Thymus (tissue), 11 donors: ENCODE measurements around the gene PPP3CA. TPM values are rescaled to one million over a fixed set of nuclear protein-coding genes. Genes with fewer than 3 reads are reported as not detected.

Source experiments
- DNase-seq, 9 donors: peaks; one replicate each; pipeline ENCODE4 v3.0.0-alpha.2; 2013; ENCODE audit warnings: low spot score in 9 of 9, low read depth in 6 of 9, missing footprints in 1 of 9
- H3K27ac ChIP-seq, 2 donors: one replicate each; pipeline ENCODE4 v1.5.1; 2013; ENCODE audit warnings: control low read depth in 1 of 2, low read depth in 1 of 2, low read length in 1 of 2, mild to moderate bottlenecking in 1 of 2, moderate library complexity in 1 of 2
- H3K27me3 ChIP-seq, 2 donors: one replicate each; pipeline ENCODE4 v1.5.1; 2013; ENCODE audit warnings: low read length in 1 of 2; ENCODE audit not compliant: control insufficient read depth in 2 of 2, insufficient read depth in 1 of 2
- H3K36me3 ChIP-seq, 2 donors: one replicate each; pipeline ENCODE4 v1.5.1; 2013; ENCODE audit warnings: low read length in 1 of 2, mild to moderate bottlenecking in 1 of 2, moderate library complexity in 1 of 2; ENCODE audit not compliant: control insufficient read depth in 2 of 2, insufficient read depth in 2 of 2
- H3K4me1 ChIP-seq, 2 donors: one replicate each; pipeline ENCODE4 v1.5.1; 2013; ENCODE audit warnings: low read length in 2 of 2; ENCODE audit not compliant: control insufficient read depth in 2 of 2, insufficient read depth in 2 of 2
- H3K4me3 ChIP-seq, 2 donors: one replicate each; pipeline ENCODE4 v1.5.1; 2013; ENCODE audit warnings: low read length in 2 of 2, control low read depth in 1 of 2, mild to moderate bottlenecking in 1 of 2
- H3K9me3 ChIP-seq, 2 donors: one replicate each; pipeline ENCODE4 v1.5.1; 2013; ENCODE audit warnings: low read length in 1 of 2, mild to moderate bottlenecking in 1 of 2; ENCODE audit not compliant: control insufficient read depth in 2 of 2, insufficient read depth in 1 of 2
- WGBS: extraction: QIAGEN DNeasy Blood & Tissue Kit; methylation state at CpG from one replicate; pipeline ENCODE4 v1.1.7; 2013; 5-methylcytosine and 5-hydroxymethylcytosine counted together
- polyA plus RNA-seq: library from polyadenylated mRNA; stranded (reverse); fragments of 200-250 nt; gene quantifications from one replicate; pipeline ENCODE4 v1.2.3, GENCODE V29; 2013
- total RNA-seq: library from RNA; stranded (reverse); fragments of 120-200 nt; gene quantifications from one replicate; pipeline ENCODE4 v1.2.4, GENCODE V29; 2013
- donor health status: healthy.

Gene PPP3CA
- total and polyA plus RNA-seq, 2 donors = 12.9 to 17.3 TPM

- no peaks in the 10 kb centered on the region for H3K4me1 ChIP-seq
- H3K27me3 ChIP-seq = no peaks in the 10 kb centered on the region
- no peaks in the 10 kb centered on the region for H3K36me3 ChIP-seq
- 96% methylated on average over 5 of the region's 5 CpGs for WGBS
- no peak overlapping the region for H3K27ac ChIP-seq
- no peak overlapping the region for H3K4me3 ChIP-seq
- DNase-seq = no peak
- H3K9me3 ChIP-seq = no peaks in the 10 kb centered on the region
These were observed 189.8 kb downstream of the PPP3CA start for GRCh38 chr4:101157415-101158133.

- no peak overlapping the region for H3K27ac ChIP-seq
- no peaks in the 10 kb centered on the region for H3K27me3 ChIP-seq
- no peaks in the 10 kb centered on the region for H3K9me3 ChIP-seq
- H3K36me3 ChIP-seq = no peaks in the 10 kb centered on the region
- no peak for DNase-seq
- H3K4me1 ChIP-seq = no peaks in the 10 kb centered on the region
- WGBS = 93% methylated on average over 6 of the region's 6 CpGs
- H3K4me3 ChIP-seq = no peak overlapping the region
These were observed 190.6 kb downstream of the PPP3CA start for GRCh38 chr4:101156619-101157310.

- Histone ChIP-seq H3K27ac (no peak overlapping the region), H3K27me3 (no peaks in the 10 kb centered on the region), H3K4me3 (no peak overlapping the region), H3K36me3 (no peaks in the 10 kb centered on the region), H3K9me3 (no peaks in the 10 kb centered on the region), H3K4me1 (no peaks in the 10 kb centered on the region)
- no peak for DNase-seq
- WGBS = 97% methylated on average over 1 of the region's 1 CpG
These were observed 191.4 kb downstream of the PPP3CA start for GRCh38 chr4:101155945-101156344.

GRCh38 chr4:101155368-101155767 lies 192.0 kb downstream of the PPP3CA start:
- no peak for DNase-seq
- Histone ChIP-seq H3K4me1 (no peaks in the 10 kb centered on the region), H3K4me3 (no peak overlapping the region), H3K36me3 (no peaks in the 10 kb centered on the region), H3K27me3 (no peaks in the 10 kb centered on the region), H3K27ac (no peak overlapping the region), H3K9me3 (no peaks in the 10 kb centered on the region)

GRCh38 chr4:101153653-101154052 lies 193.7 kb downstream of the PPP3CA start:
- Histone ChIP-seq H3K36me3 (no peaks in the 10 kb centered on the region), H3K4me3 (no peak overlapping the region), H3K27me3 (no peaks in the 10 kb centered on the region), H3K27ac (no peak overlapping the region), H3K9me3 (no peaks in the 10 kb centered on the region), H3K4me1 (no peaks in the 10 kb centered on the region)
- no peak for DNase-seq

- Histone ChIP-seq H3K4me1 (no peaks in the 10 kb centered on the region), H3K9me3 (no peaks in the 10 kb centered on the region), H3K27me3 (no peaks in the 10 kb centered on the region), H3K4me3 (no peak overlapping the region), H3K27ac (no peak overlapping the region), H3K36me3 (no peaks in the 10 kb centered on the region)
- DNase-seq = no peak
- WGBS = over 99% methylated on average over 3 of the region's 3 CpGs
These were observed 194.8 kb downstream of the PPP3CA start for GRCh38 chr4:101152521-101152920.

GRCh38 chr4:101148551-101148950 lies 198.8 kb downstream of the PPP3CA start:
- Histone ChIP-seq H3K27me3 (no peaks in the 10 kb centered on the region), H3K27ac (no peak overlapping the region), H3K9me3 (no peaks in the 10 kb centered on the region), H3K4me1 (no peaks in the 10 kb centered on the region), H3K36me3 (no peaks in the 10 kb centered on the region), H3K4me3 (no peak overlapping the region)
- DNase-seq = no peak
- 97% methylated on average over 3 of the region's 3 CpGs for WGBS

GRCh38 chr4:101147283-101147682 lies 200.0 kb downstream of the PPP3CA start:
- no peak overlapping the region for H3K4me3 ChIP-seq
- H3K27me3 ChIP-seq = no peaks in the 10 kb centered on the region
- DNase-seq = no peak
- H3K36me3 ChIP-seq = no peaks in the 10 kb centered on the region
- no peaks in the 10 kb centered on the region for H3K4me1 ChIP-seq
- no peak overlapping the region for H3K27ac ChIP-seq
- no peaks in the 10 kb centered on the region for H3K9me3 ChIP-seq

- Histone ChIP-seq H3K36me3 (no peaks in the 10 kb centered on the region), H3K27me3 (no peaks in the 10 kb centered on the region), H3K27ac (no peak overlapping the region), H3K4me1 (no peaks in the 10 kb centered on the region), H3K9me3 (no peaks in the 10 kb centered on the region), H3K4me3 (no peak overlapping the region)
- DNase-seq = no peak
These were observed 202.3 kb downstream of the PPP3CA start for GRCh38 chr4:101145021-101145420.
